Stimulated activated CD4-positive, alpha-beta T cell treated with anti-CD3 and anti-CD28 coated beads, Interleukin-12 subunit alpha, Interleukin-12 subunit beta, amount 100 ng/mL, for 4 hours (primary cell): ENCODE results near the gene TAF11L9.
"Not testable (repeated sequence)": the region's sequence is repeated elsewhere in the genome, so short reads cannot be mapped to it uniquely, and the experiment has no call there.

Experiments used
- DNase-seq: peaks from one replicate; pipeline ENCODE4 v3.0.0-alpha.2; 2020

Gene TAF11L9

DNA sequence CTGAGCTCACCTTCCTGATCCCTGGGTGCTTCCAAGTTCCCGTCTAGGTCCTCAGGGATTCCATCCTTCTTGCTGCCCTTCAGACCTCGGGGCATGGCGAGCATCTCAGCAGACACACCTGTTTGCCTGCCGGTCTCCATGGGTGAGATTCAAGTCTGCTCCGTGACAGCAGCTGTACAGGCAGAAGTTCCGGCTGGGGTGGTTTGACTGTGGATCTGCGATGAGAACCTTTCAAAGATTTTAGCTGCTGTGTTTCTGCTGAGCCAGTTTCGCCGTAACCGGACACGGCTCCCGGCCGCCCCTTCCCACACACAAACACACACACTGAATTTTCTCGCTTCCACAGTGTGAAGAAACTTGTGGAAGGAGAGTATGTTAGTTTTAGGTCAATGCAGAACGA is at the start of gene TAF11L9:
Gene TAF11L9, minus strand, starts transcription at position 140 of the 400 bp plus-strand sequence.
- not testable (repeated sequence) for DNase-seq

DNA sequence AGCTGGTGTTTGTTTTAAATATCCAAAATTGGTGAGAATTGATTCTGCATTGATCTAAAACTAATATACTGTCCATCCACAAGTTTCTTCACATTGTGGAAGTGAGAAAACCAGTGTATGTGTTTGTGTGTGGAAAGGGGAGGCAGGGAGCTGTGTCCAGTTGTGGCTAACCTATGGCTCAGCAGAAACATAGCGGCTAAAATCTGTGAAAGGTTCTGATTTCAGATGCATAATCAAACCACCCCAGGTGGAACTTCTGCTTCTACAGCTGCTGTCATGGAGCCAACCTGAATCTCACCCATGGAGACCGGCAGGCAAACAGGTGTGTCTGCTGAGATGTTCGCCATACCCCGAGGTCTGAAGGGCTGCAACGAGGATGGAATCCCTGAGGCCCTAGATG is 40.0 kb upstream of the TAF11L9 start, which contains the start of gene TAF11L14:
Gene TAF11L14, plus strand, starts transcription at position 301 of the 400 bp plus-strand sequence.
- DNase-seq = no peak

DNA sequence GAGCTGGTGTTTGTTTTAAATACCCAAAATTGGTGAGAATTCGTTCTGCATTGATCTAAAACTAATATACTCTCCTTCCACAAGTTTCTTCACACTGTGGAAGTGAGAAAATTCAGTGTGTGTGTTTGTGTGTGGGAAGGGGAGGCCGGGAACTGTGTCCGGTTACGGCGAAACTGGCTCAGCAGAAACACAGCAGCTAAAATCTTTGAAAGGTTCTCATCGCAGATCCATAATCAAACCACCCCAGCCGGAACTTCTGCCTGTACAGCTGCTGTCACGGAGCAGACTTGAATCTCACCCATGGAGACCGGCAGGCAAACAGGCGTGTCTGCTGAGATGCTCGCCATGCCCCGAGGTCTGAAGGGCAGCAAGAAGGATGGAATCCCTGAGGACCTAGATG is 37.6 kb upstream of the TAF11L9 start, which contains the start of gene TAF11L13:
Gene TAF11L13, plus strand, starts transcription at position 301 of the 400 bp plus-strand sequence.
- DNase-seq = not testable (repeated sequence)

DNA sequence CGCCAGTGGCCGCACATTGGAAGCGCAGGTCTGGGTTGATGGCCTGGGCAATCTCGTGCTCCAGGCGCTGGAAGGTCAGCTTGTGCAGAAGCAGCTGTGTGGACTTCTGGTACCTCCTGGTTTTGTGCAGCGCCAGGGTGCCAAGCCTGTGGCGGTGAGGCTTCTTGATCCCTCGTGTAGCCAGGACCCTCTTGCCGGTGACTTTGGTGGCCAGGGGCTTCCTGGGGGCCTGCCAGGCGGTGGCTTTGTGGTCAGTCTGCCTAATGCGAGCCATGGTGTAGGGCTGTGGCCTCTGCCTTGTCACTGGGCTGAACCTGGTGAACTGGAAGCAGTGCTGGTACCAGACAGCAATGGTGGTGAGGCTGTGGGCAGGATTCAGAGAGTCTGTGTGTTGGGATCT is 31.5 kb upstream of the TAF11L9 start:
- no peak for DNase-seq

DNA sequence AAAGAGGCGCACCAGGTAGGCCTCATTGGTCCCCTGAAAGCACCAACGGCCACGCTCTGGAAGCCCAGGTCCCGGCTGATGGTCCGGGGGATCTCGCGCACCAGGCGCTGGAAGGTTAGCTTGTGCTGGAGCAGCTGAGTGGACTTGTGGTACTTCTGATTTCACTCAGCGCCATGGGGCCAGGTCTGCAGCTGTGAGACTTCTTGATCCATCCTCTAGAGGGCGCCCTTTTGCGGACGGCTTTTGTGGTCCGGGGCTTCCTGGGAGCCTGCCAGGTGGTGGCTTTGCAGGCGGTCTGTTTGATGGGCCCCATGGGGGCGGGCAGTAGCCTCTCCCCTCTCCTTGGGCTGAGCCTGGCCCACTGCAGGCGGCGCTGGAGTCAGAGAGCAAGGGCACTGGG is 26.4 kb upstream of the TAF11L9 start:
- no peak for DNase-seq

DNA sequence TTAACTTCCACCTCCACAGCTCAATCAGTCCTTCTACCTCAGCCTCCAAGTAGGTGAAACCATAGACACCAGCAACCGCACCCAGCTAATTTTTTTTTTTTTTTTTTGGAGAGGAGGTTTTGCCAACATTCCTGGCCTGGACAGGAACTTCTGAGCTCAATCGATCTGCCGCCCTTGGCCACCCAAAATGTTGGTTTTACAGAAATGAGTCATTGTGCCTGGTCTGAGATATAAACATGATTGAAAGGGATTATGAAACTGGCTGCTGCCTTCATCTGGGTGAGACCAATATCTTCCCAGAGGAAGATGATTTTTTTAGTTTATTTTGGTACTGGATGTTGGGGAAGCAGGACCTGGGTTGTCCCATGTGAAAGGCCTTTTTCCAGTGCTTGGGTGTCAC is 25.2 kb upstream of the TAF11L9 start:
- DNase-seq = no peak

DNA sequence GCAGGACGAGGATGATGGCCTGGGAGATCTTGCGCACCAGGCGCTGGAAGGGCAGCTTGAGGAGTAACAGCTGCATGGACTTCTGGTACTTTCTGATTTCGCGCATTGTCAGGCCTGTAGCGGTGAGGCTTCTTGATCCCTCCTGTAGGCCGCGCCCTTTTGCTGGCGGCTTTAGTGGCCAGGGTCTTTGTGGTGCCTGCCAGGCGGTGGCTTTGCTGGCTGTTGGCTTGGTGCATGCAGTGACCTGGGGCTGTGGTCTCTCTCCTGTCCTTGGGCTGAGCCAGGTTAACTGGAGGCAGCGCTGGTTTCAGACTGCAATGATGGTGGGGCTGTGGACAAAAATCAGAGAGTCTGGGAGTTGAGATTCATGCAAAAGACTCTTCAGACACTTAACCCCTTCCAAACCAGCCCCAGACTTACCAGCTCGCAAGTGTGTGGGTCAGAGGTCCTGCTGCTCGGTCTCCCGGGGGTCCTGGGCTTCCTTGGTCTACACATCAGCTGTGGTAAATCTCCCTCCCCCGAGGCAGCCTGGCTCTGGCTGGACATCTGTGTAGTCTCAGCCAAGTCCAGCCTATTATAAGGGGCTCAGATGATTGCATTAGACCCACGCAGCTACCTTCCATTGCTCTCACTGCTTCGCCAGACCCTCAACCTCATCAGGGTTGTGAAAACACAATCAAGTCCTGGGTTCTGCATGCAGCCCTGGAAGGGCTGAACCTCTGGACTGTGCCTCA is 20.8 kb upstream of the TAF11L9 start:
- no peak for DNase-seq

DNA sequence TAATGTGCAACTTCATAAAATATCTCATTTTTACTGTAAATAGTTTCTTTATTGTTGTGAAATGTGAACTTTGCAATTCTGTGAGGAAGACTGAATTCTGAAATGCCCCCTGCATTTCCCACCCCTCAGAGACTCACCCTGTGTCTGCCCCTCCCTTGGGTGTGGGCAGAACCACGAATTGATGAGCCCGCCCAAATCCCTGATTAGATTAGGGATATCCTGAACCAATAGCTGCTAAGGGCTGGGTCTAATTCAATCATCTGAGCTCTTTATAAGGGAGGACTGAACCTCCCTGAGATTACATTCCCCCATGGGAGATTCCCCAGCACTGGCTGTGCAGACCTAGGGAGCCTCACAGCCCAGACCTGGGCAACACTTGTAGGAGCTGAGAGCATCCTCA is 15.9 kb upstream of the TAF11L9 start, which contains the start of gene TAF11L12:
Gene TAF11L12, plus strand, starts transcription at position 301 of the 400 bp plus-strand sequence.
- not testable (repeated sequence) for DNase-seq

DNA sequence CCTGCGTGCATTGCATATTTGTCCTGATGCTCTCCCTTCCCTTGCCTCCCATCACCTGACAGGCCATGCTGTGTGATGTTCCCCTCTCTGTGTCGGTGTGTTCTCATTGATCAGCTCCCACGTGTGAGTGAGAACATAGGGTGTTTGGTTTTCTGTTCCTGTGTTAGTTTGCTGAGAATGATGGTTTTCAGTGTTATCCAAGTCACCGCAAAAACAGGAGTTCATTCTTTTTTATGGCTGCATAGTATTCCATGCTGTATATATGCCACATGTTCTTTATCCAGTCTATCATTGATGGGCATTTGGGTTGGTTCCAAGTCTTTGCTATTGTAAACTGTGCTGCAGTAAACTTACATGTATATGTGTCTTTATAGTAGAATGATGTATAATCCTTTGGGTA is 13.3 kb upstream of the TAF11L9 start:
- not testable (repeated sequence) for DNase-seq

DNA sequence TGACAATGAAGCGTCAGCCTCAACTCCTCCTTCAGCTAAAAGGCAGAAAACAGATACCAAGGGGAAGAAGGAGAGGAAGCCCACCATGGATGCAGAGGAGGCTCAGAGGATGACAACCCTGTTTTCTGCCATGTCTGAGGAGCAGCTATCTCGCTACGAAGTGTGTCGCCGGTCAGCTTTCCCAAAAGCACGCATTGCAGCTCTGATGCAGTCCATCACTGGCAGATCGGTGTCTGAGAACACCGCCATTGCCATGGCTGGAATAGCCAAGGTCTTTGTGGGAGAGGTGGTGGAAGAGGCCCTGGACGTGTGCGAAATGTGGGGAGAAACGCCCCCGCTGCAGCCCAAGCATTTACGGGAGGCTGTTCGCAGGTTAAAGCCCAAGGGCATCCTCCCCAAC is 10.8 kb upstream of the TAF11L9 start:
- no peak for DNase-seq

DNA sequence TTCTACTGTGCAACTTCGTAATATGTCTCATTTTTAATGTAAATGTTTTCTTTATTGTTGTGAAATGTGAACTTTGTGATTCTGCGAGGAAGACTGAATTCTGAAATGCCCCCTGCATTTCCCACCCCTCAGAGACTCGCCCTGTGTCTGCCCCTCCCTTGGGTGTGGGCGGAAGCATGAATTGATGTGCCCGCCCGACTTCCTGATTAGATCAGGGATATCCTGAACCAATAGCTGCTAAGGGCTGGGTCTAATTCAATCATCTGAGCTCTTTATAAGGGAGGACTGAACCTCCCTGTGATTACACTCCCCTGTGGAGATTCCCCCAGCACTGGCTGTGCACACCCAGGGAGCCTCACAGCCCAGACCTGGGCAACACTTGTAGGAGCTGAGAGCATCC is 9.7 kb upstream of the TAF11L9 start, which contains the start of gene TAF11L11:
Gene TAF11L11, plus strand, starts transcription at position 304 of the 400 bp plus-strand sequence.
- not testable (repeated sequence) for DNase-seq

DNA sequence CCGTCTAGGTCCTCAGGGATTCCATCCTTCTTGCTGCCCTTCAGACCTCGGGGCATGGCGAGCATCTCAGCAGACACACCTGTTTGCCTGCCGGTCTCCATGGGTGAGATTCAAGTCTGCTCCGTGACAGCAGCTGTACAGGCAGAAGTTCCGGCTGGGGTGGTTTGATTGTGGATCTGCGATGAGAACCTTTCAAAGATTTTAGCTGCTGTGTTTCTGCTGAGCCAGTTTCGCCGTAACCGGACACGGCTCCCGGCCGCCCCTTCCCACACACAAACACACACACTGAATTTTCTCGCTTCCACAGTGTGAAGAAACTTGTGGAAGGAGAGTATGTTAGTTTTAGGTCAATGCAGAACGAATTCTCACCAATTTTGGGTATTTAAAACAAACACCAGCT is 3.5 kb upstream of the TAF11L9 start, which contains the start of gene TAF11L10:
Gene TAF11L10, minus strand, starts transcription at position 101 of the 400 bp plus-strand sequence.
- DNase-seq = not testable (repeated sequence)

DNA sequence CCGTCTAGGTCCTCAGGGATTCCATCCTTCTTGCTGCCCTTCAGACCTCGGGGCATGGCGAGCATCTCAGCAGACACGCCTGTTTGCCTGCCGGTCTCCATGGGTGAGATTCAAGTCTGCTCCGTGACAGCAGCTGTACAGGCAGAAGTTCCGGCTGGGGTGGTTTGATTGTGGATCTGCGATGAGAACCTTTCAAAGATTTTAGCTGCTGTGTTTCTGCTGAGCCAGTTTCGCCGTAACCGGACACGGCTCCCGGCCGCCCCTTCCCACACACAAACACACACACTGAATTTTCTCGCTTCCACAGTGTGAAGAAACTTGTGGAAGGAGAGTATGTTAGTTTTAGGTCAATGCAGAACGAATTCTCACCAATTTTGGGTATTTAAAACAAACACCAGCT is 3.3 kb downstream of the TAF11L9 start, which contains the start of gene TAF11L8:
Gene TAF11L8, minus strand, starts transcription at position 101 of the 400 bp plus-strand sequence.
- DNase-seq = not testable (repeated sequence)

DNA sequence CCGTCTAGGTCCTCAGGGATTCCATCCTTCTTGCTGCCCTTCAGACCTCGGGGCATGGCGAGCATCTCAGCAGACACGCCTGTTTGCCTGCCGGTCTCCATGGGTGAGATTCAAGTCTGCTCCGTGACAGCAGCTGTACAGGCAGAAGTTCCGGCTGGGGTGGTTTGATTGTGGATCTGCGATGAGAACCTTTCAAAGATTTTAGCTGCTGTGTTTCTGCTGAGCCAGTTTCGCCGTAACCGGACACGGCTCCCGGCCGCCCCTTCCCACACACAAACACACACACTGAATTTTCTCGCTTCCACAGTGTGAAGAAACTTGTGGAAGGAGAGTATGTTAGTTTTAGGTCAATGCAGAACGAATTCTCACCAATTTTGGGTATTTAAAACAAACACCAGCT is 8.5 kb downstream of the TAF11L9 start, which contains the start of gene TAF11L7:
Gene TAF11L7, minus strand, starts transcription at position 101 of the 400 bp plus-strand sequence.
- DNase-seq = not testable (repeated sequence)
